GM12878 (cell line): ENCODE results near the gene SEPTIN7. TPM values are rescaled to one million over a fixed set of nuclear protein-coding genes. Genes with fewer than 3 reads are reported as not detected.

ENCODE experiments used
- ATAC-seq: fragments of 200-7000 bp; cut with Tn5 transposase; 3 replicates; pipeline ENCODE4 v1.9.1; 2020; ENCODE audit warnings: mild to moderate bottlenecking, moderate library complexity
- BruUV-seq: library from RNA; stranded (reverse); fragments of 400-500 nt; replicated peaks from 2 replicates; lab custom pipeline; 2021; lab: Mats Ljungman, UMichigan
- CTCF ChIA-PET: fragments of 300-600 bp; sonication (Branson Sonifier 250); formaldehyde crosslinking; extraction: SDS; loops from one replicate; lab custom pipeline; 2021; ENCODE audit warnings: inconsistent platforms; lab: Yijun Ruan, JAX
- POLR2A ChIA-PET: fragments of 350-600 bp; formaldehyde crosslinking; extraction: SDS; loops from one replicate; lab custom pipeline; 2021; ENCODE audit warnings: inconsistent platforms; lab: Charles Lee
- RAD21 ChIA-PET: fragments of 300-600 bp; sonication (Branson Sonifier 250); formaldehyde crosslinking; loops from one replicate; lab custom pipeline; 2023; ENCODE audit warnings: antibody characterized with exemption; ENCODE audit not compliant: unreplicated experiment; lab: Charles Lee
- SMC1A ChIA-PET: fragments of 300-600 bp; sonication (Branson Sonifier 250); formaldehyde crosslinking; loops from one replicate; lab custom pipeline; 2023; ENCODE audit not compliant: unreplicated experiment, uncharacterized antibody; lab: Charles Lee
- DNase-seq: peaks from one replicate; pipeline ENCODE4 v3.0.0-alpha.2; 2011; ENCODE audit warnings: low read depth, low spot score
- FAIRE-seq: peaks from 3 replicates; lab custom pipeline; 2011; peaks lifted over from hg19 to GRCh38; lab: Jason Lieb, UNC
- H2AFZ ChIP-seq: 2 replicates; pipeline ENCODE4 v1.6.0; 2011; ENCODE audit warnings: low read depth, low read length, control low read depth; ENCODE audit not compliant: control insufficient read depth
- H3K27ac ChIP-seq: 2 replicates; pipeline ENCODE4 v1.5.1; 2011; ENCODE audit warnings: control low read depth; ENCODE audit not compliant: control insufficient read depth, insufficient read depth
- H3K27me3 ChIP-seq, 2 experiments: replicated peaks in 1 of 2; 2 replicates each; pipeline versions ENCODE4 v1.6.0 to v1.6.1; 2011; ENCODE audit warnings: low read length in 1 of 2; ENCODE audit not compliant: control insufficient read depth in 2 of 2, insufficient read depth in 2 of 2
- H3K36me3 ChIP-seq, 2 experiments: 2 replicates each; pipeline ENCODE4 v1.5.1; 2011; ENCODE audit warnings: low read length in 1 of 2; ENCODE audit not compliant: control insufficient read depth in 2 of 2, insufficient read depth in 2 of 2
- H3K4me1 ChIP-seq: 2 replicates; pipeline ENCODE4 v1.6.1; 2011; ENCODE audit warnings: mild to moderate bottlenecking, low read length, moderate library complexity, mixed read lengths; ENCODE audit not compliant: control insufficient read depth, insufficient read depth
- H3K4me2 ChIP-seq: 2 replicates; pipeline ENCODE4 v1.6.0; 2011; ENCODE audit warnings: control low read depth; ENCODE audit not compliant: control insufficient read depth, insufficient read depth
- H3K4me3 ChIP-seq: fragments of 200-600 bp; sonication (generic); 2 replicates; pipeline ENCODE4 v1.5.1; 2016
- H3K79me2 ChIP-seq: 2 replicates; pipeline ENCODE4 v1.6.0; 2011; ENCODE audit warnings: low read length; ENCODE audit not compliant: control insufficient read depth, insufficient read depth
- H3K9ac ChIP-seq: 2 replicates; pipeline ENCODE4 v1.8.0; 2011; ENCODE audit warnings: low read length, control low read depth, mixed read lengths; ENCODE audit not compliant: control insufficient read depth, insufficient read depth
- H3K9me3 ChIP-seq: replicated peaks from 3 replicates; pipeline ENCODE4 v1.5.1; 2011; ENCODE audit warnings: mild to moderate bottlenecking, low read length; ENCODE audit not compliant: control insufficient read depth, insufficient read depth
- H4K20me1 ChIP-seq: 2 replicates; pipeline ENCODE4 v1.6.0; 2011; ENCODE audit not compliant: control insufficient read depth, insufficient read depth
- BCL3 ChIP-seq: IDR thresholded peaks from 2 replicates; pipeline ENCODE4 v1.6.1; 2011; ENCODE audit warnings: borderline replicate concordance, low read depth, mild to moderate bottlenecking, moderate library complexity, low read length; ENCODE audit not compliant: insufficient read depth, poor library complexity, severe bottlenecking
- CBX3 ChIP-seq: fragments of 200-600 bp; sonication (generic); IDR thresholded peaks from 2 replicates; pipeline ENCODE4 v1.6.1; 2016; ENCODE audit warnings: low read depth, borderline replicate concordance
- CEBPB ChIP-seq, 2 experiments: fragments of 150-350 bp in 1 of 2; IDR thresholded peaks; 2 replicates each; pipeline ENCODE4 v1.6.1; 2012 to 2014; ENCODE audit warnings: low read depth in 2 of 2, low read length in 2 of 2, borderline replicate concordance in 1 of 2, inconsistent platforms in 1 of 2
- CEBPZ ChIP-seq: fragments of 150-350 bp; IDR thresholded peaks from 2 replicates; pipeline ENCODE4 v1.6.1; 2016; ENCODE audit warnings: low read depth, low read length
- CHD4 ChIP-seq: fragments of 200-600 bp; sonication (generic); IDR thresholded peaks from 2 replicates; pipeline ENCODE4 v1.6.1; 2016; ENCODE audit warnings: mild to moderate bottlenecking
- HDAC2 ChIP-seq: fragments of 200-600 bp; sonication (generic); IDR thresholded peaks from 2 replicates; pipeline ENCODE4 v1.6.1; 2017
- HSF1 ChIP-seq: fragments of 150-350 bp; IDR thresholded peaks from 2 replicates; pipeline ENCODE4 v1.6.1; 2014; ENCODE audit warnings: mild to moderate bottlenecking, low read depth, low read length
- JUND ChIP-seq: IDR thresholded peaks from 2 replicates; pipeline ENCODE4 v1.6.1; 2012; ENCODE audit warnings: low read depth, mild to moderate bottlenecking, low read length, improper control_type of control experiment, moderate library complexity
- MLLT1 ChIP-seq: fragments of 450-650 bp; IDR thresholded peaks from 2 replicates; pipeline ENCODE4 v1.6.1; 2016; ENCODE audit warnings: mild to moderate bottlenecking
- NFYA ChIP-seq: IDR thresholded peaks from 2 replicates; pipeline ENCODE4 v1.6.1; 2011; ENCODE audit warnings: low read depth, mild to moderate bottlenecking, low read length, improper control_type of control experiment, borderline replicate concordance
- POLR2AphosphoS5 ChIP-seq: IDR thresholded peaks from 2 replicates; pipeline ENCODE4 v1.6.1; 2011; ENCODE audit warnings: mild to moderate bottlenecking, low read length, inconsistent platforms
- WGBS: methylation state at CpG from one replicate; pipeline ENCODE4 v1.1.6; 2016; ENCODE audit warnings: low lambda C conversion rate; ENCODE audit not compliant: insufficient replicate concordance, insufficient coverage; ENCODE audit errors: missing lambda C conversion rate; 5-methylcytosine and 5-hydroxymethylcytosine counted together
- in situ Hi-C: fragments of 300-500 bp; cut with MboI; formaldehyde crosslinking; loops from 9 replicates; pipeline ENCODE4 v1.14.3; 2018; ENCODE audit warnings: mixed read lengths
- intact Hi-C: fragments of 100-400 bp; cut with micrococcal nuclease; formaldehyde crosslinking; loops from one replicate; pipeline ENCODE4 v1.14.2; 2022; ENCODE audit not compliant: unreplicated experiment
- polyA plus RNA-seq, 11 experiments: library from polyadenylated mRNA; depleted of rRNA in 4 of 11; unstranded in 6 of 11; stranded (reverse) in 5 of 11; fragments of >200 nt; fragmentation: Nextera tagmentation in 4 of 11; fragmentation: Illumina TruSeq in 1 of 11; extraction: Ambion mirVana in 4 of 11; extraction: Trizol in 1 of 11; gene quantifications; 1 replicate in 1 of 11; 2 replicates in 10 of 11; pipeline versions ENCODE4 v1.2.1 to v1.2.3, GENCODE V29; 2011 to 2016; ENCODE audit warnings: inconsistent platforms in 2 of 11, missing spikeins in 2 of 11, low read depth in 1 of 11
- total RNA-seq, 4 experiments: library from RNA; depleted of rRNA in 3 of 4; stranded (reverse); fragments of >200 nt in 3 of 4; fragmentation: Illumina TruSeq in 1 of 4; extraction: Trizol in 1 of 4; gene quantifications; 2 replicates each; pipeline versions ENCODE4 v1.2.1 to v1.2.3, GENCODE V29; 2013 to 2021

Gene SEPTIN7
- total and polyA plus RNA-seq, 10 of the 15 experiments (the other 5 are each of a cell fraction or from before 2014, with no cell fraction given) = 176 to 787 (median 437) TPM

DNA sequence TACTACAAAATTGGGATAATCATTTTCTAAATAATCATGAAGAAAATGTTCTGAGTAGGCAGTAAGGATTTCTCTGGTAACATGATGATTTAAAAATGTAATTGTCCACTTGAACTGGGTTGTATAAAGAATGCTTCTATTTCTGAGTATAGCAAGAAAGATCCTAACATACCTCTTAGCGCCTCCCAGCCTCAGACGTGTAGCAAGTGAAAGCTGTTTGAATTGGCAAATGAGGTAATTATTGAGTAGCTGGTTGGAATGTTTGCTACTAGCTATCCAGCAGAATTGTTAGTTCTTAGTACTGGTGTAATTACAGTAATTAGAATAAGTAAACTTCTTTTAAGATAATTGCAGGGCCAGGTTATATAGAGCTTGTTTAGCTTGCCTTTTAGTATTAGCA is 47.9 kb downstream of the SEPTIN7 start (continued):
- TF ChIP-seq BCL3 = no peak
- TF ChIP-seq CEBPB (IDR thresholded peaks at IDR 0.05; ENCODE audit: borderline replicate concordance in 1 of 2, low read depth in 2 of 2, low read length in 2 of 2) = no peak
- TF ChIP-seq JUND = no peak
- TF ChIP-seq NFYA = no peak
- no peak for TF ChIP-seq MLLT1
- no peak for TF ChIP-seq HDAC2
- no peak for TF ChIP-seq CHD4

GRCh38 chr7:35849158-35849831 is 48.4 kb downstream of the SEPTIN7 start:
- ATAC-seq (no peak), DNase-seq (no peak), FAIRE-seq (no peak)
- peaks cover 5 to 18% of the 10 kb centered on the region in 2 experiments; a peak in 3 of 4 replicates for H3K36me3 ChIP-seq
- H4K20me1 ChIP-seq = no peaks in the 10 kb centered on the region
- ChIA-PET RAD21 (no interaction called here), POLR2A (interaction anchor here (0.6 to 0.7 kb wide), 2 partner anchors 44 to 48 kb away, joined by 3 read pairs; partner anchors contain the start of gene SEPTIN7), CTCF (interaction anchor here (1.1 to 2.0 kb wide), 7 partner anchors 8 to 140 kb away, joined by 3 to 7 read pairs (median 4); no protein-coding TSS in a partner anchor), SMC1A (interaction anchor here (0.7 to 2.2 kb wide), 5 partner anchors 29 to 139 kb away, joined by 3 to 7 read pairs (median 4); no protein-coding TSS in a partner anchor)
- WGBS = 97% methylated on average over 7 of the region's 7 CpGs
- TF ChIP-seq CEBPZ (no peak), CBX3 (no peak), POLR2AphosphoS5 (peak; percentile 25; the same call in 1 of the 2 replicates), HSF1 (no peak)
- intact Hi-C loops (no loop called here), in situ Hi-C loops (no loop called here)
- no peaks in the 10 kb centered on the region; the same call in 2 of the 3 replicates for H3K9me3 ChIP-seq
- H3K27me3 ChIP-seq = no peaks in the 10 kb centered on the region
- H3K4me3 ChIP-seq = no peak overlapping the region
- H2AFZ ChIP-seq = no peak overlapping the region
- BruUV-seq = no TSS peak
- peaks cover 52% of the 10 kb centered on the region for H3K79me2 ChIP-seq
- no peak overlapping the region for H3K27ac ChIP-seq
- no peak overlapping the region for H3K4me2 ChIP-seq
- no peak overlapping the region for H3K9ac ChIP-seq
- H3K4me1 ChIP-seq = no peaks in the 10 kb centered on the region
